Keratinocyte (primary cell): ENCODE measurements around the gene KCNN2. TPM values are rescaled to one million over a fixed set of nuclear protein-coding genes. Genes with fewer than 3 reads are reported as not detected.

Source experiments
- DNase-seq: peaks from one replicate; pipeline ENCODE4 v3.0.0-alpha.2; 2011; ENCODE audit warnings: low read depth, missing footprints, low spot score
- FAIRE-seq: peaks from 2 replicates; lab custom pipeline; 2011; peaks lifted over from hg19 to GRCh38; lab: Jason Lieb, UNC
- H2AFZ ChIP-seq: 2 replicates; pipeline ENCODE4 v1.6.0; 2012; ENCODE audit warnings: low read length, control low read depth, inconsistent platforms; ENCODE audit not compliant: control insufficient read depth
- H3K27ac ChIP-seq: 2 replicates; pipeline ENCODE4 v1.5.1; 2011; ENCODE audit warnings: low read length; ENCODE audit not compliant: control insufficient read depth, insufficient read depth
- H3K27me3 ChIP-seq: 3 replicates; pipeline ENCODE4 v1.6.0; 2011; ENCODE audit warnings: low read length; ENCODE audit not compliant: control insufficient read depth, insufficient read depth; ENCODE audit errors: extremely low read depth
- H3K36me3 ChIP-seq, 2 experiments: 2 replicates in 1 of 2; 3 replicates in 1 of 2; pipeline ENCODE4 v1.5.1; 2011; ENCODE audit warnings: low read length in 2 of 2, mild to moderate bottlenecking in 1 of 2; ENCODE audit not compliant: control insufficient read depth in 2 of 2, insufficient read depth in 2 of 2; ENCODE audit errors: extremely low read depth in 1 of 2
- H3K4me1 ChIP-seq: 3 replicates; pipeline ENCODE4 v1.5.1; 2011; ENCODE audit warnings: low read length; ENCODE audit not compliant: control insufficient read depth, insufficient read depth; ENCODE audit errors: extremely low read depth
- H3K4me2 ChIP-seq: 3 replicates; pipeline ENCODE4 v1.6.0; 2011; ENCODE audit warnings: low read depth, low read length; ENCODE audit not compliant: control insufficient read depth, insufficient read depth; ENCODE audit errors: extremely low read depth
- H3K4me3 ChIP-seq, 3 experiments: fragments of 200-600 bp in 1 of 3; sonication (generic) in 1 of 3; 2 replicates in 2 of 3; 3 replicates in 1 of 3; pipeline ENCODE4 v1.5.1; 2011 to 2016; ENCODE audit warnings: low read length in 3 of 3, mild to moderate bottlenecking in 3 of 3, control low read depth in 2 of 3, inconsistent platforms in 1 of 3, low read depth in 1 of 3, mixed read lengths in 1 of 3, mixed run types in 1 of 3, moderate library complexity in 1 of 3; ENCODE audit not compliant: control insufficient read depth in 2 of 3, insufficient read depth in 2 of 3; ENCODE audit errors: extremely low read depth in 1 of 3
- H3K79me2 ChIP-seq: 2 replicates; pipeline ENCODE4 v1.6.0; 2012; ENCODE audit warnings: low read length; ENCODE audit not compliant: control insufficient read depth, insufficient read depth
- H3K9ac ChIP-seq: 3 replicates; pipeline ENCODE4 v1.6.0; 2011; ENCODE audit warnings: low read length; ENCODE audit not compliant: control insufficient read depth, insufficient read depth; ENCODE audit errors: extremely low read depth
- H3K9me1 ChIP-seq: 3 replicates; pipeline ENCODE4 v1.6.0; 2011; ENCODE audit warnings: low read length; ENCODE audit not compliant: control insufficient read depth, insufficient read depth; ENCODE audit errors: extremely low read depth
- H3K9me3 ChIP-seq: 2 replicates; pipeline ENCODE4 v1.5.1; 2012; ENCODE audit warnings: low read depth, low read length; ENCODE audit not compliant: control insufficient read depth
- H4K20me1 ChIP-seq: 3 replicates; pipeline ENCODE4 v1.6.0; 2011; ENCODE audit warnings: low read length; ENCODE audit not compliant: control insufficient read depth, insufficient read depth; ENCODE audit errors: extremely low read depth
- EZH2 ChIP-seq: IDR thresholded peaks from one replicate; pipeline ENCODE4 v1.6.1; 2012; ENCODE audit warnings: inconsistent platforms, mild to moderate bottlenecking, low read length, moderate library complexity
- dilution Hi-C: fragments of 300-500 bp; cut with MboI; formaldehyde crosslinking; loops from one replicate; pipeline ENCODE4 v1.7.0; 2020; ENCODE audit warnings: low sequenced_read_pairs; ENCODE audit not compliant: extremely low pct_ligation_motif_present
- polyA plus RNA-seq, 5 experiments: library from polyadenylated mRNA; depleted of rRNA in 3 of 5; stranded (reverse) in 3 of 5; stranded (forward) in 1 of 5; unstranded in 1 of 5; fragments of >200 nt; gene quantifications; 1 replicate in 1 of 5; 2 replicates in 3 of 5; 3 replicates in 1 of 5; pipeline versions ENCODE4 v1.2.1 to v1.2.3, GENCODE V29; 2011 to 2012; ENCODE audit warnings: missing spikeins in 2 of 5, low read depth in 1 of 5, low replicate concordance in 1 of 5
- TF ChIP-seq, protein P1 (sequence below), 3 experiments: IDR thresholded peaks in 1 of 3; conservative IDR thresholded peaks in 1 of 3; optimal IDR thresholded peaks in 1 of 3; 2 replicates in 2 of 3; 3 replicates in 1 of 3; pipeline versions ENCODE3 to v1.5.1; 2011; ENCODE audit warnings: low read length in 3 of 3, mild to moderate bottlenecking in 3 of 3, moderate library complexity in 2 of 3, control low read depth in 1 of 3, inconsistent platforms in 1 of 3; ENCODE audit not compliant: insufficient read depth in 2 of 3; ENCODE audit errors: extremely low read depth in 1 of 3

The KCNN2 gene
- polyA plus RNA-seq, 1 donor (not counting 4 experiments of a cell fraction or from before 2014, with no cell fraction given), result 0.09 TPM

GRCh38 chr5:114391321-114391720 is 29.5 kb downstream of the KCNN2 start:
- no peak for TF ChIP-seq EZH2
- TF ChIP-seq, protein P1, sequence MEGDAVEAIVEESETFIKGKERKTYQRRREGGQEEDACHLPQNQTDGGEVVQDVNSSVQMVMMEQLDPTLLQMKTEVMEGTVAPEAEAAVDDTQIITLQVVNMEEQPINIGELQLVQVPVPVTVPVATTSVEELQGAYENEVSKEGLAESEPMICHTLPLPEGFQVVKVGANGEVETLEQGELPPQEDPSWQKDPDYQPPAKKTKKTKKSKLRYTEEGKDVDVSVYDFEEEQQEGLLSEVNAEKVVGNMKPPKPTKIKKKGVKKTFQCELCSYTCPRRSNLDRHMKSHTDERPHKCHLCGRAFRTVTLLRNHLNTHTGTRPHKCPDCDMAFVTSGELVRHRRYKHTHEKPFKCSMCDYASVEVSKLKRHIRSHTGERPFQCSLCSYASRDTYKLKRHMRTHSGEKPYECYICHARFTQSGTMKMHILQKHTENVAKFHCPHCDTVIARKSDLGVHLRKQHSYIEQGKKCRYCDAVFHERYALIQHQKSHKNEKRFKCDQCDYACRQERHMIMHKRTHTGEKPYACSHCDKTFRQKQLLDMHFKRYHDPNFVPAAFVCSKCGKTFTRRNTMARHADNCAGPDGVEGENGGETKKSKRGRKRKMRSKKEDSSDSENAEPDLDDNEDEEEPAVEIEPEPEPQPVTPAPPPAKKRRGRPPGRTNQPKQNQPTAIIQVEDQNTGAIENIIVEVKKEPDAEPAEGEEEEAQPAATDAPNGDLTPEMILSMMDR (optimal IDR thresholded peaks at IDR 0.05 in 1 of 3, IDR thresholded peaks at IDR 0.05 in 1 of 3, conservative IDR thresholded peaks at IDR 0.05 in 1 of 3; ENCODE audit: extremely low read depth in 1 of 3, insufficient read depth in 2 of 3, low read length in 3 of 3), result no peak
- H3K4me2 ChIP-seq, result no peak overlapping the region
- dilution Hi-C loops, result no loop called here
- no peak overlapping the region for H3K4me3 ChIP-seq
- no peaks in the 10 kb centered on the region for H3K79me2 ChIP-seq
- H3K9me3 ChIP-seq, result no peaks in the 10 kb centered on the region
- no peaks in the 10 kb centered on the region for H3K9me1 ChIP-seq
- no peak overlapping the region for H3K27ac ChIP-seq
- FAIRE-seq (no peak), DNase-seq (no peak)
- no peaks in the 10 kb centered on the region for H4K20me1 ChIP-seq
- H3K9ac ChIP-seq, result no peak overlapping the region
- H3K36me3 ChIP-seq, result no peaks in the 10 kb centered on the region
- no peak overlapping the region for H2AFZ ChIP-seq
- no peaks in the 10 kb centered on the region for H3K4me1 ChIP-seq
- H3K27me3 ChIP-seq, result no peaks in the 10 kb centered on the region

GRCh38 chr5:114393159-114393558 is 31.3 kb downstream of the KCNN2 start:
- DNase-seq (no peak), FAIRE-seq (no peak)
- H4K20me1 ChIP-seq, result no peaks in the 10 kb centered on the region
- H3K36me3 ChIP-seq, result no peaks in the 10 kb centered on the region
- TF ChIP-seq, protein P1 (optimal IDR thresholded peaks at IDR 0.05 in 1 of 3, IDR thresholded peaks at IDR 0.05 in 1 of 3, conservative IDR thresholded peaks at IDR 0.05 in 1 of 3; ENCODE audit: extremely low read depth in 1 of 3, insufficient read depth in 2 of 3, low read length in 3 of 3), result no peak
- TF ChIP-seq EZH2, result no peak
- no peaks in the 10 kb centered on the region for H3K9me1 ChIP-seq
- H3K9me3 ChIP-seq, result no peaks in the 10 kb centered on the region
- no peak overlapping the region for H2AFZ ChIP-seq
- no peak overlapping the region for H3K9ac ChIP-seq
- no peaks in the 10 kb centered on the region for H3K4me1 ChIP-seq
- dilution Hi-C loops, result no loop called here
- no peak overlapping the region for H3K4me3 ChIP-seq
- no peak overlapping the region for H3K27ac ChIP-seq
- H3K4me2 ChIP-seq, result no peak overlapping the region
- H3K27me3 ChIP-seq, result no peaks in the 10 kb centered on the region
- H3K79me2 ChIP-seq, result no peaks in the 10 kb centered on the region
